Right renal cortex interstitium (tissue), 3 donors: ENCODE measurements around the gene MYEOV. TPM values are rescaled to one million over a fixed set of nuclear protein-coding genes. Genes with fewer than 3 reads are reported as not detected.

Source experiments
- DNase-seq, 3 donors: peaks; one replicate each; pipeline ENCODE4 v3.0.0-alpha.2; 2013; ENCODE audit warnings: low read depth in 3 of 3, low spot score in 2 of 3
- polyA plus RNA-seq, 3 donors: library from polyadenylated mRNA; unstranded; fragments of 120-200 nt; gene quantifications; one replicate each; pipeline ENCODE4 v1.2.1, GENCODE V29; 2013; ENCODE audit not compliant: insufficient read length in 3 of 3

MYEOV gene
- polyA plus RNA-seq: 1 to 10 TPM; 4.5 to 5.6 (median 4.8) TPM

DNA sequence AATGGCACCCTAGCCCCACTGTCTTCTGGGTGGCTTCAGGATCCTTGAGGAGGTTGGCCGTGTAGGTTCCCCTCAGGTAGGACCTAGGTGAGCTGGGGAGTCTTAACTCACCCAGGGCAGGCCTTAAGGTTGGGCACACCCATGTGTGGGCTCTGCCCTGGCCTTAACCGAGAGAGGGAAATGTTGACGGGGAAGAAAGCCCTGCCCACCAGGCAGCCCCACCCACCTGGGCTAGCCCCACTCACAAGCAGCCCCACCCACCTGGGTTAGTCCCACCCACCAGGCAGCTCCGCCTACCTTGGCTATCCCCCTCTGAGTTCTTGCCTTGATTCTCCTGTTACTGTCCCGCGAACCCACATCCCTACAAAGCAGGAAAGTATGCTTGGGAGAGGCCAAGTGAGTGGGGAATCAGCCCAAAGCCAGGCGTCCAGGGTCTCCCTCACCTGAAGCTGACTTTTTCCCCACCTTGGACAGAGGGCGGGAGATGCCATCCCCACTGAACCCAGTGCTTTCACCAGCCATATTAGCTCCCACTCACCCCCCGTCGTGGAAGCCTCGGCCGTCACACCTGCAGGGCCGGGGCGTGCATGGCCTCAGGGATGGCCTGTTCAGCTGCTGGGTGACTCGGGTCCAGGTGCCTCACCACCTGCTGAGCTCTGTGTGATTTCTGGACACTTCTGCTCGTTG is at the start of gene MYEOV:
Gene MYEOV (plus strand): TSS at position 337 of the 687 bp plus-strand sequence. CDS start 1,200 bp downstream, outside the sequence.
- DNase-seq: no peak

DNA sequence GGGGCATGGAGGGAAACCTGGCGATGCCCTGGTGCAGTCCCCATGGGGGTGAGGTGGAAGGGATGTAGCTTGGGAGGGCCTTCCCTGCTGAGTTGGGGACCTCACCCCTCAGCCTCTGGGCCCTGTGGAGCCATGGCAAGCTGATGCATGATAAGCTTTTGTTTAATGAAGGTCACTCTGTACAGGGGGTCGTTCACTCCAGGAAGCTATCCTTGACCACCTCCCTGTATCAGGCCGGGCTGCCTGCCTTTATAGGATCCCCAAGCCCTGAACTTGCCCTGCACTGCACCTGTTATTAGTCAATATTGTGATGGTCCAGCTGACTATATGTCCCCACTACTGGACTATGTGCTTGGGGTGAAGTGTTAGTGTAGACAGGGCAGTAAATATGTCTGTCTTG is 49.7 kb upstream of the MYEOV start:
- no peak for DNase-seq

GRCh38 chr11:69245041-69245440 is 48.9 kb upstream of the MYEOV start:
- no peak for DNase-seq

GRCh38 chr11:69245491-69246345 is 48.2 kb upstream of the MYEOV start:
- DNase-seq: no peak

GRCh38 chr11:69249311-69250185 is 44.4 kb upstream of the MYEOV start:
- no peak for DNase-seq

DNA sequence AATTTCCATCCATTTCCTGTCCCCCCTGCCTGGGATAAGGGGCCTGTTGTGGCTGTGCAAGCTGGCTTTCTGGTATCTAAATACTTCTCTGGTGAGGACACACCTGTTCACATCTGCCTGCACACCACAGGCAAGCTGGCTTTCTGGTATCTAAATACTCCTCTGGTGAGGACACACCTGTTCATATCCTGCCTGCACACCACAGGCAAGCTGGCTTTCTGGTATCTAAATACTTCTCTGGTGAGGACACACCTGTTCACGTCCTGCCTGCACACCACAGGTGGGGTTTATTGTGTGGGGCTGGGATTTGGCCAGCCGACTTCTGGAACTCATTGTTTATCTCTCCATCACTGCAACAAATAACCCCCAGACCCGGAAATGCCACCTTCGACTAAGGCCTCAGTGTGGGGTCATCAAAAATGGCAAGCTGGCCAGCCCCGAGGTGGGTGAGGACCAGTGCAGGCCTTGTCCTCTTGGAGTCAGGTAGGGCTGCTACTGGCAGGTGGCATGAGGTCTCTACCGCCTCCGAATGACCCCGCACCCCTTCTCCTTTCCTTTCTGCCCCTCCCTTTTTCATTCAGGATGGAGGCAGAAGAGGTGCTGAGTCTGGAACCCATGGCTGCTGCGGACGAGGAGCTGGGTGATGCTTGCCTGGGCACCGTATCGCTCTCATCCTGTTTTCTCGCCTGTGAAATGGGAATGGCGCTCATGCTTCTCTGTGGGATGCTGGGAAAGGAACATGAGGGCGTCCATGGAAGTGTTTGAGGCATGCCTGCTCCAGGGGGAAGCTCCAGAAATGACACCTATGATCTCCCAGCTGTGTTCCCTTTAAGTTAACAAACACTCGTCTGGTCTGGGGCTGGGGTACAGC is 43.5 kb upstream of the MYEOV start:
- DNase-seq: no peak

- DNase-seq: no peak
Observed at GRCh38 chr11:69251057-69251393, 42.9 kb upstream of the MYEOV start.

DNA sequence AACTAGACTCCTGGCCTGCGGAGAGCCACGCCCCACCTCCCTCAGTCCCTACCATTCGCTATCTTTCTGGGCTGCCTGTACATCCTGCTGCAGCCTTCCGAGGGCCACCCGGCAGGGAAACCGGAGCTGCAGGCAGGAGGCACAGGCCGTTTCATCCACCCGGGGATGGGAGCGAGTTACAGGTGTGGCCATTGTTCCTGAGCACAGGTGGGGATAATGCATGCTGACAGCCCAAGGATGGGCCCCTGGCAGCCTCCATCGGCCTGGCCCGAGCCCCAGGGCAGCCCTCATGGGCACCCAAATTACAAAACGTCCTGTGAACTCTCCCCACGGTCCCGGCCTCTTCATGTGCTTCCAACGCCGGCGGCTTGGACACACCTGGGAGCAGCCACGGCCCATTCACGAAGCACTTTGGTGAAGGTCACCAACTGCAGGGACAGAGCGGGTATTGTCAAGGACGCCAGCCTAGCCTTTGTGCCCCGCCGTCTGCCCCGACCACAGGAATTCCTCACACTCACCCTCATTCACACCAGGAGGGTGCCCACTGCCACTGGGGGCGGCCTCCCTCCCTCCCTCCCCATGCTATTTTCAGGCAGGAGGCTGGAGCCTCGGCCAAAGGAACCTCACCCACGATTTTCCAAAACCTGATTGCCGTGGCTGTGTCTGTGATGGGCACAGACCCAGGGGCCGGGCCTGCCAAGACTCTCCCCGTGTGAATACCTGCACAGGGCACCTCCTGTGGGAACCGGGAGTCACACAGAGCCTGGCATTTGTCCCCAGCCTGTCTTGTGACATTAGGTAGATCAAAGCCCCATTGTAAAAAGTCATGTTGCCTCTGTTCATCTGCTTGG is 42.1 kb upstream of the MYEOV start:
- no peak for DNase-seq

DNA sequence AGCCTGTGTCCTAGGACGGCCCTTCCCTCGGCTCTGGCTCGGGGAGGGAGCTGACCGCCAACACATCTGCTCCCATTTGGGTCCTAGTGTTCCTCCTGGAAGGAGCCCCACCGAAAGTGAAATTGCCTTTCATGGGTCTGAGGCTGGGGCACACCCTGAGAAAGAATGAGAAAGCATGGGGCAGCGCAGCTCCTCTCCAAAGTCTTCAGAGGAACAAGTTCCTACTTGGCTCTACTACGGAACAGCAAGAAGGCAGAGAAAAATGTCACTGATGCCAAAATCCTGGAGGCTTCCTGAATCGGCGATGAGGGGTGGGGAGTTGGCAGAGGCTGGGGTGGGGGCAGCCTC is 41.5 kb upstream of the MYEOV start:
- no peak for DNase-seq

DNA sequence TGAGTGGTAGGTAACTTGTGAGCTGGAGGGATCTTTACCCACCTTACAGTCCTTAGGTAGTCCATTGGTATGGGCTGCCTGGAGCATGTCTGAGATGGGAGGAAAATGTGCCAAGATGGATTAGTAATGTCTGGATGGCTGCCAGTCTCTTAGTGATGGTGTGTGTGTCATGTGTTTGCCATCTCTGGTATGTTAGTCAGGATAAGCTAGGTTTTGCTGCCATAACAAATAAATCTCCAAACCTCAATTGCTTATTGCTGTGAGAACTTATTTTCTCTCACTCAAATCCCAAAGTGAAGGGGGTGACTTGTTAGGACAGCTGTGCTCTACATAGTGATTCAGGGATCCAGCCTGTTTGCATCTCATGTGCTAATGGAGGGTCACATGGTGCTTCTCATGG is 40.9 kb upstream of the MYEOV start:
- DNase-seq: no peak

DNA sequence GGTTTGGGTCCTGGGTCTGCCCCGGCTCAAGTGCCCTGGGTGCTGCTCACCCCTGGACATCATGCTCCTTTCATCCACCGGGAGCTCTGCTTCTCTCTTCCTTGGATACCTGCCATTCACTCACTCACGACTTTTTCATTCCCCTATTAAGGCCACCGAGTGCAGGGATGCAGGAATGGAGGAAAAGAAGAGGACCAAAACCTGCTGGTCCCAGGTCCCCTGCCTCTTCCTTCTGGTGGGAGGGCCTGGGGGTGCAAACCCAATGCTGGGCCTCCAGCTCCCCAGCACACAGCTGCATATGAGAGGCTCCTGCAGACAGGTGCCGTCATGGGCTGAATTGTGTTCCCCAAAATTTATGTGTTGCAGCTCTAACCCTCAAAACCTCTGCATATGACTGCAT is 36.8 kb upstream of the MYEOV start:
- DNase-seq: no peak

DNA sequence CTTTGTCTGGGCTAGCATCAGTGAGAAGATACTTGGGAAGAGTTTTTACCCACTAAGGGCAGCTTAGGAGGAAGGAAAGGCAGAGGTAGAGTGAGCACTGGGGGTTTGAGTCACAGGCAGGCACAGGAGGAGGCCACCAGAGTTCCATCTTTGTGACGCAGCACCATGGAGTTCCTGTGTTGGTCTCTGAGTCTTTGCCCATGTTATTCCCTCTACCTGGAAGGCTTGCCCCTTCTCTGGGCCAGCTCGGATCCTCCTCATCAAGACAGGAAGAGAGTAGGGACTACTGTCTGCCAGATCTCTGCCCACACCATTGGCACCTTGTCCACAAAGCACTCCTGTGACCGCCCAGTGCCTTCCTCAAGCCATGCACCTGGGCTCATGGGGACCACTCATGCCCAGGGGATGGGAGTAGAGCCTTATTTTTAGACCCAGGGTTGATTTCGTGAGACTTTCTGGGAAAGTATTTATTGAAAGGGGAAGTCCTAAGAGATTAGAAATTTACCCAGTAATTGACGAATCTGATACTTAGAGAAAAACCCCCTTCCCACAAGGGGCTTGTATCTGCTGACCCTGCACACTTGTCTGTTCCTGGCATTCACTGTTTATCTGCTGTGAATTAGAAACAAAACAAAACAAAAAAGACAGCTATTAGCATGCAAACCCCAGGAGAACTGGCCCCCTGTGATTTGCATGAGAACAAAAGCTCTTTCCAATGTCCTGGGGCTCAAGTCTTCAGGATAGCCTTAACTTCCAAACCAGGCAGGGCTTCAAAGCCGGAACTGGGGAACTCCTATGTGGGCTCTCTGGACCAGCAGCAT is 35.9 kb upstream of the MYEOV start:
- no peak for DNase-seq

DNA sequence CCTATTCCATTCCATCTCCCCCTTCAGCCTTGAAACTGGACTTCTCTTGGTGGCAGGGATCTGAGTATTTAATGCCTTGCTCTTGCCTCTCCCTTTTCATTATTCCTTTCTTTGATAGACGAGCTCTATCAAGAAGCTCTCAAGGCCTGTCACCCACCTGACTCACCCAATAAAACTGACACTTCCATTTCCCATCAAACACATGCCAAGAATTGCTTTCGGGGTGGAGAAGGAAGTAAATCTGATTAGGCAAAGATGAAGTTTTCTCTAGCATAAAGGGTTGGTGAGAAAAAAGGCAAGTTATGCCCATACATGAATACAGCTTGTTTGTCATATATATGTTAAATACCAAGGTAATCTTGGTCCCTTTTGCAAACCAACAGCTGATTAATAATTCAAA is 34.9 kb upstream of the MYEOV start:
- DNase-seq: no peak

DNA sequence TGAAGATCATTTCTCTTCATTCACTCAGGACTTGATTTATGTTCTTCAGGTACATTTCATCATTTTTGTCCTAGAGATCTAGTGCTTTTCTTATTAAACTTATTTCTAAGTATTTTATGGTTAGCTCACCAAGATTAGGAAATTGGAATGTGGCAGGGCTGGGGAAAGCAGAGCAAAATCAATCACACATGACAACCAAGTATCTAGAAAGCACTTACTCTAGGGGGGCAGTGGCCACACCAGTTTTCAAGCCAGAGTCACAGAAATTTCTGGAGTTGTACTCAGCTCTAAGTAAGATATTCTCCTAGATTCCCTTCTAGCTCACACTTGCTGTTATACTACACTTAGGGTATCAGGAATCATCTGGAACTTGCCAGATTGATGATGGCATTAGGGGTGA is 33.3 kb upstream of the MYEOV start:
- DNase-seq: no peak

DNA sequence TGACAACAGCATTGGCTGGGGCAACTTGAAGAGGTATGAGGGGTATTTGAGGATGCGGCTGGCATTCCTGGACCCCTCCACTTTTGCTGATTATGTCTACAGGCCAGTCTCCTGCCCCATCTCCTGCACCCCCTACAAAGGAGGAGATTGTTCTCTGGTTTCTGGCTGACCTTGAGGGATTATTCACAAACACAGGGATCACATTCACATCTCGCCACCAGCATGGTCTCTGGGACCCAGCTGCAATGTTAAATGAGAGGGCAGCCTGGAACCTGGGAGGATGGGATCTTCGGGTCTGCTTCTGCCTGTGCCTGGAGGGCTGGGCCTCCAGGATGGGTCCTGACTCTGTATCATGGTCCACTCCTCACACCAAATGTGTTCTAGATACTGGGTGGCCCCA is 32.8 kb upstream of the MYEOV start:
- no peak for DNase-seq

- no peak for DNase-seq
Observed at GRCh38 chr11:69262918-69263735, 30.8 kb upstream of the MYEOV start.

DNA sequence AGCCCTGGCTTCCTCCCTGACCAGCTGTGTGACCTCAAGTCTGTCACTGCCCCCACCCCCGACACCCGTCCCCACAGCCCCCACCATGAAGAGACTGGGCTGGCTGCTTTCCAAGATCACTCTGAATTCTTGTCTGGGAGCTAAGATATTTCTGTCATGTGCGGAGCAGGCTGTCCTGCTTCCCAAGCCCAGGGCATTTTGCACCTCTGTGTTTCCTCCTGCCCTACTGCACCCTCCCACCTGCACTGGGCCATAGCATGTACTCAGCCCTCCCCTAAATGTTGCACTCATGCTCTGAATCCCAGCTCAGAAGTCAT is 30.3 kb upstream of the MYEOV start:
- DNase-seq: no peak

GRCh38 chr11:69264486-69264885 is 29.5 kb upstream of the MYEOV start:
- no peak for DNase-seq
